ENCODE results near the gene GPATCH4.

Gene GPATCH4

GRCh38 chr1:156547434-156547833 is 53.8 kb downstream of the GPATCH4 start:
- no peak for DNase-seq (ENCODE audit: low spot score)

GRCh38 chr1:156546267-156546666 is 55.0 kb downstream of the GPATCH4 start:
- DNase-seq (ENCODE audit: low spot score), result no peak

GRCh38 chr1:156544592-156545102 is 56.6 kb downstream of the GPATCH4 start:
- DNase-seq (ENCODE audit: low spot score), result no peak

Data from CD4-positive, alpha-beta T cell treated with Interleukin-2 at 100 ng/mL for 4 hours (primary cell).